Globus pallidus (tissue), 1 donor: Measurements from ENCODE around the gene CLCN7.

Source experiments
- DNase-seq: peaks from one replicate; pipeline ENCODE4 v3.0.0-alpha.2; 2015; ENCODE audit warnings: low spot score

Gene CLCN7

DNA sequence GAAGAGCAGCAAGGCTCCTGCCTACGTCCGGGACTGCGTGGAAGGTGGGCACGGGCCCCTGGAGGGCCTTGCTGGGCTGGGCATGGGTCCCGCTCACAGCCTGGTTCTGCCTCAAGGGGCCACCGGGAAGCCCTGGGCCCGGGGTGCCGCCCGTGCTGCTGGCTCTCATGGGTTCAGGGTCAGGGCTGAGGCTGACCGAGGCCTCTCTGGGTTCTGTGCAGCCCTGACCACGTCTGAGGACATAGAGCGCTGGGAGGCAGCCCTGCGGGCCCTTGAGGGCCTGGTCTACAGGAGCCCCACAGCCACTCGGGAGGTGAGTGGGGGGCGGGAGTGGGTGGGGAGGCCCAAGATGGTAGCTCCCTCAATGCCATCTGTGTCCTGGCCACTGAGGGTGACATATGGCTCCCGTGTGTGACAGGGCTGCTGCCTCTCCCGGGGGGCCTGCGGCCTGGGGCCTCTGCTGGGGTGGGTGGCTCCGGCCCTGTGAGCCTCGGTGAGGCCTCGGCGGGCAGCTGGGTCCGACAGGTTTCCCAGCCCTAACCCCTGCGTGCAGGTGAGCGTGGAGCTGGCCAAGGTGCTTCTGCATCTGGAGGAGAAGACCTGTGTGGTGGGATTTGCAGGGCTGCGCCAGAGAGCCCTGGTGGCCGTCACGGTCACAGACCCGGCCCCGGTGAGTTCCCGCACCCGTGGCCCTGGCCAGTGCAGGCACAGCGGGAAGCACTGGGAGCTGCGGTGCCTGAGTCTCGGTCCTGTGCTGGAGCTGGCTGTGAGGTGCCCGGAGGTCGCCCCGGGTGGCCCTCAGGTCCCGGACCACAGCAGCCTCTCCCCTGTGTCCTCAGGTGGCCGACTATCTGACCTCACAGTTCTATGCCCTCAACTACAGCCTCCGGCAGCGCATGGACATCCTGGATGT, 27.5 kb upstream of the CLCN7 start:
- no peak for DNase-seq

DNA sequence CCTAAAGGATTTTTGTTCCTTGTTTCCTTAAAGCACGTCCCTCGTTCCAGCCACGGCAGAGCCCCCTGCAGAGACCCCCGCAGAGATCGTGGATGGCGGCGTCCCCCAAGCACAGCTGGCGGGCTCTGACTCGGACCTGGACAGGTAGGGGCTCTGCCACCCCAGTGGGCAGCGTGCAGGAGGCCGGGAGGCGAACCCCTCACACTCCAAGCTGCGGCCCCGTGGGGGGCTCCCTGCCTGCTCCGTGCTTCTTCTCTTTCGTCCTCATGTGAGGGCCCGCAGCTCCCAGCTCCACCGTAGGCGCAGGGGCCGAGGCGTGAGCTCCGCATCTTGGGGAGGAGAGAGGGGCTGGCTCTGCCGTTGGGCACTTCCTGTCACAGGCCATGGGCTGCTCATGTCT, 26.8 kb upstream of the CLCN7 start:
- DNase-seq, result no peak

DNA sequence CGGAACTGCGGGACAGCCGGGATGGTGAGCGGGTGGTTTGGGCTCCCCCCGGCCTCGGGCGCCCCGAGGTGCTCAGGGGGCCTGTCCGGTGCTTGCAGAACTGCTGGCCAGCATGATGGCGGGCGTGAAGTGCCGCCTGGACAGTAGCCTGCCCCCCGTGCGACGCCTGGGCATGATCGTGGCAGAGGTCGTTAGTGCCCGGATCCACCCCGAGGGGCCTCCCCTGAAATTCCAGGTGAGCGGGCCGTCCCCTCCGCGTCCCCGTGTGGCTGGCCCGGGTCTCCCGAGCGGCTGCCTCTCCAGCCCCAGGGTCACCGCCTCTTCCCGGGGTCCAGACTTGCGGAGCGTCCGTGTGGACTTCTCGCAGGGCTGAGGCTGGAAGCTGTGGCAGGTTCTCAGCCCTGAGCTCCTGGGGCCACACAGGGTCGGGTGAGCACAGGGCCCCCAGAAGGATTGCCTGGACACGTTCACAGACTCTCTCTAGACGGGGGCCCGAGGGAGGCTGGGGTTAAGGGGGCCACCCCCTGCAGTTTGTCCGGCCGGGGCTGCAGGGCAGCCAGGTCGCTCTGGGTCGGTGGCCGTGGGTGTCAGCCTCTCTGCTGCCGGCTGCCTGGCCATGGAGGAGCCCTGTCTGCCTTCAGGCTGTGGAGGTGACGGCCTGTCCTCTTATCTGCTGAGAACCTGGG, 25.8 kb upstream of the CLCN7 start:
- DNase-seq, result no peak

DNA sequence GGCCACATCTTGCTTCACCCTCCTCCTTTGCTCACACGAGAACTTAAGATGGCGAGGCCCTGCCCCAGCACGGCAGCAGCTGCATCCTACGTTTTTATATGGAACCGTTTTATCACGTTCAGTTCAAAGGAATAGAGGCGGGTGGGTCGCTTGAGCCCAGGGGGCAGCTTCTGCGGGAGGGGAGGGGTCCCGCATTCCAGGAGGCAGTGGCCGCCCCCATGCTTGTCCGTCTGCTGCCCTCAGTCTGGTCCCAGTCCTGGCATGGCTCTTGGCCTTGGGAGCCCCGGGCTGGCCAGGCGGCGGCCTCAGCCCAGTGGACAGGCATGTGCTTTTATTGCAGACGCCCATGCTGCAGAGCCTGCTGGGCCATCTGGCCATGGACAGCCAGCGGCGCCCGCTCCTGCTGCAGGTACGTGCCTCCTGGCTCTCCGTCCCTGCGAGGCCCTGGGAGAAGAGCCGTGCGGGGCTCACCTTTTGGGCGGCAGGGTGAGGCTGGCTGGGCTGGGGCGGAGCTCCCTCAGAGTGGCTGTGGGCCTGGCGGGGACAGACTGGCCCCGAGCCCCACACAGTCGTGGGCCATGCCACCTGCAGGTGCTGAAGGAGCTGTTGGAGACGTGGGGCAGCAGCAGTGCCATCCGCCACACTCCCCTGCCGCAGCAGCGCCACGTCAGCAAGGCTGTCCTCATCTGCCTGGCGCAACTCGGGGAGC, 25.1 kb upstream of the CLCN7 start:
- DNase-seq, result no peak

DNA sequence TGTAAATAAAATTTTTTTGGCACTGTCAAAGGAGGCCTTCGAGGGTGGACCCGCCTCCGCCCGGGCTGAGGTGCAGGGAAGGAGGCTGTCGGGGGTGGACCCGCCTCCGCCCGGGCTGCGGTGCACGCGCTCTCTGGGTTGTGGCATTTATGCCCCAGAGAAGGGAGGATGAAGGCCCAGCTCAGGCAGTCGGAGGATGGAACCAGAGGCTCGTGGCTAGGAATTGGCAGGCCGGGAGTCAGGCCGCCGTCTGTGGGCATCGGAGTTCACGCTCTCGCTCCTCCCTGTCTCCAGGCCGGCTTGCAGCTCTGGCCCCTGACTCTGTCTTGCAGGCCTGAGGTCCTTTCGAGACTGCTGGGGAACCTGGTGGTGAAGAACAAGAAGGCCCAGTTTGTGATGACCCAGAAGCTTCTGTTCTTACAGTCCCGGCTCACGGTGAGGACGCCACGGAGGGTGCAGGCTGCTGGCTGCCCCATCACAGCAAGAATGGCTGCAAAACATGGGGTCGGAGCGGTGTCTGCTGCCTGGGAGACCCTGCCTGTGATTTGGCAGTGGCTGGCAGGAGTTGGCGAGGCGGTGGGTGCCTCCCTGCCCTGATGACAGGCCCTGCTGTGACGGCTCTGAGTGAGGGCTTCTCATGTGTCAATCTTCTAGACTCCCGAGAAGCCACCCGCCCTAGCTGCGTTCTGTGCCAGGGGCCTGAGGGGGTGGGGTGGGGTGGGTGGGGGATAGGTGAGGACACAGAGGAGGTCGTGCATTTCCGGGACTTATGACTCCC, 24.3 kb upstream of the CLCN7 start:
- no peak for DNase-seq

DNA sequence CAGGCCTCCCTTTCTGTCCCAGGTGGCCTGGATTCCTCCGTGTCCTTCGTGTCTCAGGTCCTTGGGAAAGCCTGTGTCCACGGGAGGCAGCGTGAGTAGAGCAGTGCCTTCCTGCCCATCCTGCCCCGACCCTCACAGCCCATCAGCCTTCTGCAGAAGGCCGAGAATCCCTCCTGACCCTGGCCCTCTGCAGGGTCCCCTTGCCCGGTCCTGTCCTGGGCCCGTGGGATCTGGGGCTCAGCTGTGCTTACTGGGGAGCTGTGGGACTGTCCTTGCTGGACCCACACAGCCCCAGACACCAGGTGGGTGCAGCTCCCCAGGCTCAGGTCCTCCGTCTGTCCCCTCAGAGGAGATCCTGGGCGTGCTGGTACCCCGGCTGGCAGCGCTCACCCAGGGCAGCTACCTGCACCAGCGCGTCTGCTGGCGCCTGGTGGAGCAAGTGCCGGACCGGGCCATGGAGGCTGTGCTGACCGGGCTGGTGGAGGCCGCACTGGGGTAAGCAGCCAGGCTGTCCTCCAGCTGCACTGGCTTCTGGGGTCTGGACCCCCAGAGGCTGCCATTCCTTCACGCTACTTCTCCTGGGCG, 22.3 kb upstream of the CLCN7 start:
- DNase-seq, result no peak

DNA sequence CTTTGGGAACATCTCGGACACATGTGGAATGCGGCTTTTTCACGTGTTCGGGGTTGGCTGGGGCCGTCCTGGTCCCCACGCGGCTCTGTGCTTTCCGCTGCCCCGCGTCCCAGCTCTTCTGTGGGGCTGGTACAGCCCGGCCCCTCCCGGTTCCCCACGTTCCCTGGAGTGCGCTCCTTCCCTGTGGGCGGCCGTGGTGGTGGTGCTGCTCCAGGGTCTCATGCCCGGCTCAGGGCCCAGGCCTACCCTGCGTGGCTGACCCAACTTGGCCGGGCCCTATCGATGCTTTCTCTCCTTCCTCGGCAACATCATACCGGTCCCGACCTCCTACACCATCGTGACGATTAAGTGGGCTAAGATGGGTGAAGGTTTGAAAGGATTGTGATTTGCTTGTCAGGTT, 21.6 kb upstream of the CLCN7 start:
- no peak for DNase-seq

DNA sequence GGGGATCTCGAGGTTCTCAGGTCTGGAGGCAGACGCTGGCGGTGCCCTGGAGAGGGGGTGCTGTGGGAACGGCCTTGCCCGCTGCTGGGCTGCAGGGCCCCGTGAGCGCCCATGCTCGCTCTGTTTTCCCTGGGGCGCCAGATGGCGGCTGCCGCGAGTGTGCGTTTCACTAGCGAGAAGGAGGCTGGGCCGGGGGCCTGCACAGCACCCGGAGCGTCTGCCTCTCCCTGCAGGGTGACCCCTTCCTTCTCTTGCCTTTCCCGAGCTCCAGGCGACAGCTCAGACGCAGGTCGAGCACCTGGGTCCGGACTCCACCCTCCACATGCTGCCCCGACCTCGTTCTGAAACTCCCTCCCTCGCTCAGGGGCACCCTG, 21.0 kb upstream of the CLCN7 start:
- no peak for DNase-seq

DNA sequence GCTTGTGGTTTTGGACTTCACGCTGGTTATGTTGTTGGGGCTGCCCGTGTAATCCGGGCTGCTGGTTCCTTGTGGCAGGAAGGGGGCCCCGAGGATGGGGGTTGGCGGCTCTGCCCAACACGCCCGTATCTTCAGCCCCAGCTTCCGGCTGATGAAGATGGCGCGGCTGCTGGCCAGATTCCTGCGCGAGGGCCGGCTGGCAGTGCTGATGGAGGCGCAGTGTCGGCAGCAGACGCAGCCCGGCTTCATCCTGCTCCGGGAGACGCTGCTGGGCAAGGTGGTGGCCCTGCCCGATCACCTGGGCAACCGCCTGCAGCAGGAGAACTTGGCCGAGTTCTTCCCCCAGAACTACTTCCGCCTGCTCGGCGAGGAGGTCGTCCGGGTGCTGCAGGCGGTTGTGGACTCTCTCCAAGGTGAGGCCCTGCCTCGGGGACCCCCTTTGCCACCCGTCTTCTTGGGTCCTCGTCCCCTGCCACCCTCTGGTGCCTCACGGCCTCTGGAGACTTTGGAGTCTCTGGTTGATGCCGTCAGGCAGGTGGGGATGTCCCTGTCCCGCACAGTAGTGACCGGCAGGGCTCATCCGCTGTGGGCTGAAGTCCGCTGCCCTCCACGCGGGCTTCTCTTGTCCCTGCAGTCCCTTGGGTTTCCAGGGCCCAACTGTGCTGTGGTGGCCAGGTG, 20.5 kb upstream of the CLCN7 start:
- no peak for DNase-seq

DNA sequence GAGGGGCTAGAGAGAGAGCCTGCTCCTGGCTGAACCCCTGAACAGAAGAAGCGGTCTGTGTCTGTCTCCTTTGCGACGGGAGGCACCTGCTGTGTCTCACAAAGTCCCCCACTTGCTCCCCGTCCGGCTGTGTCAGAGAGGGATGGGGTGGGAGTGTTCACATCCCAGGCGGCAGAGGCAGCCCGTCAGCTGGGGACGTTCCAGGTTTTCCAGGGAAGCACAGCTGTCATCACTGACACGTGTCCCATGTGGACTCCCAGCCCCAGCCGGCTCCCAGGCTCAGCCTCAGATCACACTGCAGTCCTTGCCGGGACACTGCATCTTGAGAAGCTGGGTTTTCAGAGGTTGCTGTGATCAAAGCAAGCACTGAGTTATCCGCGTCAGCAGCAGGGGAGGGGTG, 19.9 kb upstream of the CLCN7 start:
- DNase-seq, result no peak

DNA sequence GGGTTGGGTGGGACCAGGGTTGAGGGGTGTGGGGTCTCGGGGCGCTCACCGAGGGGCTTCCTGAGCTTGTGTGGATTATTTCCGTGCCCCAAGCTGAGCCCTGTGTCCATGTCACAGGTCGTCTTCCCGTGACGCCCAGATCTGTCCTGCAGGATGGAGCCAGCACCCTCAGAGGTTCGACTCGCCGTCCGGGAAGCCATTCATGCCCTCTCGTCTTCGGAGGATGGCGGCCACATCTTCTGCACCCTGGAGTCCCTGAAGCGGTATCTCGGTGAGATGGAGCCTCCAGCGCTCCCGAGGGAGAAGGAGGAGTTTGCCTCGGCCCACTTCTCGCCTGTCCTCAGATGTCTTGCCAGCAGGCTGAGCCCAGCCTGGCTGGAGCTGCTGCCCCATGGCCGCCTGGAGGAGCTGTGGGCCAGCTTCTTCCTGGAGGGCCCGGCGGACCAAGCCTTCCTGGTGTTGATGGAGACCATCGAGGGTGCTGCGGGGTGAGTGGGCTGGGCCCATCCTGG, 19.4 kb upstream of the CLCN7 start:
- DNase-seq, result no peak

DNA sequence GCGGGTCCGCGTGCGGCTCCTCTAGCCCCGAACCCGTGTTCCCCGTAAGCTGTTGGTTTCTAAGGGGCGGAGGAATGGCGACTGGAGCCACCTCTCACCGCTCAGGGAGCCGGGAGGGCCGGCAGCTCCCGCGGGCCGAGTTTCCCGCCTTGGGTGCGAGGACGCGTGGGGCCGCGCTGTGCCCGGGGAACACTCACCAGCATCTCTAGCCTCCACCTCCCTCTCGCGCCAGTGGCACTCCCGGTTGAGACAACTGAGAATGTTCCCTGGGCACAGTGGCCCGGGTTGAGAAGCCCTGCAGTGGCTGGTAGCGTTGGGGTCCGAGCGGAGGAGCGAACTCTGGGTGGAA, 18.9 kb upstream of the CLCN7 start:
- no peak for DNase-seq

DNA sequence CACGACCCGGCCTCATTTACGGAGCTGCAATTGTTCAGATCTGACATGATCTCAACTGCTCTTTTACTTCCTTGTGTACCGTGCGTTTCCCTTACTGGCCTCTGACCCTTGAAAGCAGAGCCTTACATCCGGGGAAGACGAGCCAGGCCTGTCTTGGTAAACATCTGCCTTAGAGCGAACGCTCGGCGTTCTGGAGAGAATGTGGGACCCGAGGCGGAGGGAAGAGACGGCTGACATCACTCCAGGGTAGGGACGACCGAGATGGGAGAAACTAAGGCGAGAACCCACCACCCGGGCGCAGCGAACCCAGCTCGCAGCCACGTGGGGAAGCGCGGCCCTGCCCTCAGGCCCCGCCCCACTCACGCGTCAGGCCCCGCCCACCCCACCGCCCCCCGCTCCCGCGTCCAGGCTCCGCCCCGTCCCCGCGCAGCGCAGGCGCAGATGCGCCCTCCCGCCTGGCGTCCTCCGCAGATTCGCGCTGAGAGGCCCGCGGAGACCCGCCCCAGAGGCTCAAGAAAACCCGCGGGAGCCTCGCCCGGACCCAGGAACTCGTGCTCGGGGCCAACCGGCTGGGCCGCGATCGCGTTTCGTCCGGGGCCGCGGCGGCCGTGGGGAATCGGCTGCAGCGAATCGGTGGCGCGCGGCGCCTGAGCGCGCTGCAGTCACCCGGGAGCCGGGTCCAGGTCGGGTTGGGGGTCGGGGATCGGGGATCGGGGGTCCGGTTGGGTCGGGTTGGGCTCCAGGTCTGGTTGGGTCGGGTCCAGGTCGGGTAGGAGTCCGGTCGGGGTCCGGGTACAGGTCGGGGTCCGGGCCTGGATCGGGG, 18.3 kb upstream of the CLCN7 start, which contains the start of gene TELO2:
TELO2 (plus strand) TSS at position 438 of the 823 bp plus-strand sequence. CDS start 922 bp downstream, outside the sequence.
- peak; percentile 80 for DNase-seq

DNA sequence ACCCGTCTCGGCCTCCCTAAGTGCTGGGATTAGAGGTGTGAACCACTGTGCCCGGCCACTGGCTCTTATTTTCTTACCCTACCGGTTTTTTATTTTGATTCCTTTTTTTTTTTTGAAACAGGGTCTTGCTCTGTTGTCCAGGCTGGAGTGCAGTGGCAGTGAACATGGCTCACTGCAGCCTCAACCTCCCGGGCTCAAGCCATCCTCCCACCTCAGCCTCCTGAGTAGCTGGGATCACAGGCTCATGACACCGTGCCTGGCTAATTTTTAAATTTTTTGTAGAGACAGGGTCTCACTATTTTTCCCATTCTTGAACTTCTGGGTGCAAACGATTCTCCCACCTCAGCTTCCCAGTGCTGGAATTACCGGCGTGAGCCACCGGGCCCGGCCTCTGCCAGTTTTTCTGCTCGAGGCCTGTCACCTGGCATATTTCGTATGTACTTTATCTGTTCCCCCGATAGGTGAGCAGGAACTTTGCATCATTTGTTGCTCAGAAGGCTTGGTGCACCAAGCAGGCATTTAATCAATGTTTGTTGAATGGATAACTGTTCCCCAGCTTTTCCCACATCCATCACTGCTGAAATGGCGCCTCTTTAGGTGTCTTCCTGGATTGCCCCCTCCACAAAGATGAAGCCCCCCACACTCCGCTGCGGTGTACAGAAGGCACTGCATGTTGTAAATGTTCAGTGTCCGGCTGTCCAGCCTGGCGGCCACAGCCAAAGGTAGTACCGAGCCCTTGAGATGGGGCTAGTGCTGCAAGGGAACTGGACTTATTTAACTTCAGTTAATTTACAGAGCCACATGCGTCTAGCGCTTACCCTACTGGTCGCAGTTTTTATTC, 17.5 kb upstream of the CLCN7 start:
- DNase-seq, result no peak

DNA sequence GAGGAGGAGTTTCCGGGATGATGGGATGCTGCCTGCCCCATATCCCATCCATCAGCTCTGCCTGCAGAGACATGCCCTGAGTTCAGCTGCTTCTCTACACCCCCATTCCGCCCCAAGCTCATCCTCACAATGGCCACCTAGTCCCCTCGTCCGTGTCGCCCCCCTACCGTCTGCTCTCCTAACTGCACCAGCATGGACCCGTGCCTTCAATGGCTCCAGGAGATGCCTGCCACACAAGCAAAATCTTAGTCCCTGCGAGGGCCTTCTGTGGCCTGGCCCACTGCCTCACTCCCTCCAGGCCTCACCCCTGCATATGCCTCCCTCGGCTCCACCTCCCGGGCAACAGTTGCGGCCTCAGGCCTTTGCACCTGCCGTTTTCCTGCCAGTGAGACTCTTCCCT, 16.5 kb upstream of the CLCN7 start:
- DNase-seq, result no peak

DNA sequence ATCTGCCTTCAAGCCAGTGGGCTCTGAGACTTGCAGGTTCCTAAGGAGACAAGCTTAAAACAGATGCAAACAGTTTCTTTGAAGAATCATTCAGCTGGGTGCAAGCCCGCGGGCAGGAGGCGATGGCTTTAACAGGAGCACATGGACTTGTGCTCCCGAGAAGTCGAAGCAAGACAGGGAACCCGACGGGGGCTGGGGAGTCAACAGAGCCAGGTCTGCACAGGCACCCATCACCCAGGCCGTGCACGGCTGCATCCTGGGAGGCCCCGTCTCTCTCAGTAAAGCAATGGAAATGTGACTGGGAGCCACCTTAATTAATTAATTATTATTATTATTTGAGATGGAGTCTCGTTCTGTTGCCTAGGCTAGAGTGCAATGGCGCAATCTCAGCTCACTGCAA, 14.2 kb upstream of the CLCN7 start:
- no peak for DNase-seq

DNA sequence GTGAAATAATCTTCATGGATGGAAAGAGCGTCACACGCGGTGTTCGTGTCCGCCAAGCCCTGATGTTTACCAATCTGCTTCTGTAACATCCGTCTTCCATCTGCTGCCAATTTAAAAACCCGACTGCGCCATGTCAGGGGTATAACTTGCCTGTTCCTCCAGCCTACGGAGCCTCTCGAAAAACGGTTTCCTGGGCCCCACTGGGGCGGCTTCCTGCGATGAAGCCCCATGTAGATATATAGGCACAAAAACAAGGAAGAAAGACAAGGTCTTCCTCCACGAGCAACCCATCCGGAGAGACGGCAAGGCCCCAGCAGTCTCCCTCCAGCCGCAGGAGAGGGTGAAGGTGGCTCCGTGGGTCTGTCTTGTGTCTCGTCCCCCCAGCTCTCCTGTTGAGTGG, 13.8 kb upstream of the CLCN7 start, which contains the start of gene PTX4:
PTX4 (minus strand) TSS at position 326 of the 400 bp plus-strand sequence; CDS start at position 291, 35 bp downstream.
- DNase-seq, result no peak

DNA sequence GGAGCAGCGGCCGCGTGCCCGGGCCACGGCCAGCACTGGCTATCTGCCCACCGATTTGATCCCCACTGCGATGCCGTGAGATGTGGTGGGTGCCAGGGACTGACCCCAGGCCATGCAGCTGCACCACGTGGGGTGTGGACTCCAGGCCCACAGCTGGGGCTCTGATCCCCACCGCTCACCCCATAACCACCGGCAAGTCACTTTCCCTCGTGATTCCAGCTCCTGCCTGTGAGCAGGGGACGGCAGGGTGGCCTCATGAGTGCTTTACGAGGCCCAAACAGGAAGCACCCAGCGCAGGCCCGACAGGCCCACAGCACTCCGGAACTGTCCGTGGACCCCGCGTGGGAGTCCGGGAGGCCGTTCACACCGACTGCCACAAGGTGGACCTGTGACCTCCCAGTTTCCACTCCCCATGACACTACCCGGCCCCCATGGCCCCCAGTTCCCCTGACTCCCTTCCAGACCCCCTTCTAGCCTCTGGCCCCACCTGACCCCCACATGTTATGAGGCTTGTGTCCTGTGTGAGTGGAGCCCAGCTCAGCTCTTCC, 13.3 kb upstream of the CLCN7 start:
- DNase-seq, result no peak
